Measurements from ENCODE around the gene RPUSD1. TPM values are rescaled to one million over a fixed set of nuclear protein-coding genes. Genes with fewer than 3 reads are reported as not detected.

Gene RPUSD1
- polyA plus RNA-seq, 2 of the 4 experiments (the other 2 are of a cell fraction) = 10.6 to 29.3 TPM

- CTCF ChIA-PET = interaction anchor here (0.8 to 5.0 kb wide), 8 partner anchors 11 to 392 kb away, joined by 3 to 32 read pairs (median 4); no protein-coding TSS in a partner anchor
- no peak for DNase-seq (ENCODE audit: low read depth in 1 of 2, low spot score in 1 of 2)
- TF ChIP-seq EHMT2 (IDR thresholded peaks at IDR 0.05; ENCODE audit: low read depth) (no peak), HOXA7 (CRISPR knock-in tag; IDR thresholded peaks at IDR 0.05) (no peak), FOSL2 (IDR thresholded peaks at IDR 0.05) (no peak), FOSL2 (CRISPR knock-in tag; IDR thresholded peaks at IDR 0.05) (no peak), TP53 (CRISPR knock-in tag; IDR thresholded peaks at IDR 0.05) (no peak), MAZ (IDR thresholded peaks at IDR 0.05; ENCODE audit: borderline replicate concordance, low read depth, low read length) (no peak), CBX2 (IDR thresholded peaks at IDR 0.05; ENCODE audit: borderline replicate concordance, low read depth) (no peak), POLR2AphosphoS2 (conservative IDR thresholded peaks at IDR 0.05; ENCODE audit: low read length) (no peak), FOXS1 (CRISPR knock-in tag; IDR thresholded peaks at IDR 0.05) (no peak), ZC3H11A (IDR thresholded peaks at IDR 0.05) (no peak), EP300 (IDR thresholded peaks at IDR 0.05) (no peak)
- 74% methylated on average over 12 of the region's 22 CpGs for WGBS (ENCODE audit: missing lambda C conversion rate)
- no peak overlapping the region for H3K4me3 ChIP-seq
- H3K9me3 ChIP-seq = no peaks in the 10 kb centered on the region
- H3K4me1 ChIP-seq = peaks cover 16% of the 10 kb centered on the region
- POLR2A ChIA-PET = interaction anchor here (1.4 kb wide), 1 partner anchor 13 kb away, joined by 4 read pairs; the partner anchor contains the start of genes CHTF18 and RPUSD1
- no peak overlapping the region for H3K27ac ChIP-seq
- no peak for FAIRE-seq
- no peak overlapping the region for H3K4me2 ChIP-seq
- ATAC-seq = peak; percentile 1 to 6; a peak in 3 of 6 replicates
Observed at GRCh38 chr16:801584-802363, 13.6 kb upstream of the RPUSD1 start.

DNA sequence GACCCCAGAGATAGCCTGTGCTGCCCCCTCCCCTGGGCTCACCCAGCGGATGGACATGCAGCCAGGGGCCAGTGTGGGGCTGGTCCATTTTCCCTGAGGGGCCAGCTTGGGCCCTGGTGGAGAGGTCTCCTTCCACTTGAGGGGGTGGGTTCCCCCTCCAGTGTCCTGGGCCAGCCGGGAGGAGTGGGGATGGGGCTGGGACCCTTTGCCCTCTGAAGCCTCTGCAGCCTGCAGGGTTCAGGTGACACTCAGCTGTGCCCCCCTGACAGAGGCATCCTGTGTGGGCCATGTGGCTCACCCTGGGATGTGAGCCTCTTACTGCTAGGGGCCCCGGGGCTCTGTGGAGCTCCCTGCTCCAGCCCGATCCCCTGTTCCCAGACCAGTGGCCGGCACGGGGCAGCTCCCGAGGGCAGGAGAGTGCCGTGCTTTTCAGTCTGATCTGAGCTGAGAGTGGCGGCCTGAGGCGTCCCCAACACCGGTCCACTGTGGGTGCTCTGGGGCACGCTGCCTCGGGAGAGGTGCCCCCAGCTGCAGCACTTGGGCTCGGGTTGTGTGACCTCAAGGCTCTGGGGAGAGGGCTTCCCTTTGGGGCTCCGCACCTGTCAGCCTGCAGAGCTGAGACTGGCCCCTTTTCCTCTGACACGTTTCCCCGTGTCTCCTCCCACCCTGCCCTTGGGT lies 12.8 kb upstream of the RPUSD1 start:
- Histone ChIP-seq H3K9me3 (no peaks in the 10 kb centered on the region), H3K4me3 (no peak overlapping the region), H3K27ac (no peak overlapping the region), H3K4me1 (peaks cover 21% of the 10 kb centered on the region), H3K4me2 (peak overlapping the region; percentile 73; the same call in 1 of the 3 replicates)
- no peak for DNase-seq (ENCODE audit: low read depth in 1 of 2, low spot score in 1 of 2)
- TF ChIP-seq PBX3 (IDR thresholded peaks at IDR 0.05) (peak; percentile 69), HOXB5 (CRISPR knock-in tag; IDR thresholded peaks at IDR 0.05) (no peak)
- peak; percentile 5 to 50; a peak in 4 of 6 replicates for ATAC-seq
- no peak for FAIRE-seq
- CTCF ChIA-PET = interaction anchor here (0.6 to 2.3 kb wide), 9 partner anchors 12 to 393 kb away, joined by 3 to 6 read pairs (median 4); no protein-coding TSS in a partner anchor
- POLR2A ChIA-PET = interaction anchor here (1.4 kb wide), 1 partner anchor 13 kb away, joined by 4 read pairs; the partner anchor contains the start of genes CHTF18 and RPUSD1
- 54% methylated on average over 3 of the region's 17 CpGs for WGBS (ENCODE audit: missing lambda C conversion rate)

DNA sequence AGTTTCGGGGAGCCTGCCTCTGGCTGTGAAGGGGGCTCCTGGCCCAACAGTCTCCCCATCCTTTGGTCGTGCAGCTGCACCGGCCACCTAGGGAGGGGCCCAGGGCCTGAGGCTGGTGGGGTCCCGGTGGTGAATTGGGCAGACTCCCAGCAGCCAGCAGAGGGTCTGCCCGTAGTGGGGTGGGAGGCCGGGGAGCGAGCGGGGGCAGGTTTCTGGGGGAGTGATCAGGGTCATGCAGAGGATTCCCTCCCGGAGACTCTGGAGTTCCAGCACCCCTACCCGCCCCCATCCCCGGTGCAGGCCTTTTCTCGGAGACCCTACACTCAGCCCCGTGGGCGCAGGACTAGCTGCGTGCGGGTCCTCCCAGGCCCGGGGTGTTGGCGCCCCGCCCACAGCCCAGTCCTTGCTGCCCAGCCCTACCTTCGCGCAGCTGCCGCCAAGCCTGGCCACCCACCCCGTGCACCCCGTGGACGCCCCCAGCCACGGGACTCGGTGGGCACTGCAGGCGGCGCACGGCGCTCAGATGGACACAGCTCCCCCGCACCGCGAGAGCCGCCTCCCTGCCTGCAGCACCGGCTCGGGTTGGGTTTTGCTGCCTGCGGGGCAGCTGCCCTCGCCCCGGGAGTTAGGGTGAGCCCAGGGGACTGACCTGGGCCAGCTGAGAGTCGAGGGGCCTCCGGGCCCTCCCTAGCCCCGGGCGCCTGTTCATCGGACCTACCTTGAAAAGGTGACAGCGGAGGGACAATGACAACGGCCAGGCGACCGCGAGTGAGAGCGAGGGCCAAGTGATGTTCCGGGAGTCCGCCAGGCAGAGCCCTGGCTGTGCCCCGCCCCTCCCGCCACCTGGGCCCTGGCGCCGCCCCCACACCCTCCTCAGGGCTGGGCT lies 12.0 kb upstream of the RPUSD1 start, which contains the start of gene GNG13:
Gene GNG13, minus strand, starts transcription at position 787 of the 886 bp plus-strand sequence. CDS start 1,657 bp downstream, outside the sequence.
- TF ChIP-seq TFCP2L1 (CRISPR knock-in tag; IDR thresholded peaks at IDR 0.05) = no peak
- 0 out of 5 replicates have a peak, but pooled peaks of 1 of the 2 experiments have one; percentile 10 for TF ChIP-seq JUN (IDR thresholded peaks at IDR 0.05)
- ATAC-seq = peak; percentile 22 to 35; a peak in 5 of 6 replicates
- DNase-seq (ENCODE audit: low read depth in 1 of 2, low spot score in 1 of 2) = no peak
- Histone ChIP-seq H3K4me1 (peaks cover 27% of the 10 kb centered on the region), H3K4me2 (peak within 1 kb of the TSS; percentile 73), H3K27ac (peak within 1 kb of the TSS in 1 of 2 experiments; percentile 42; a peak in 1 of 6 replicates), H3K4me3 (no peak within 1 kb of the TSS), H3K9me3 (no peaks in the 10 kb centered on the region)
- ChIA-PET POLR2A (interaction anchor here (1.4 kb wide), 1 partner anchor 12 kb away, joined by 4 read pairs; the partner anchor contains the start of genes CHTF18 and RPUSD1), CTCF (interaction anchor here (0.6 to 2.3 kb wide), 8 partner anchors 12 to 303 kb away, joined by 3 to 7 read pairs (median 5); partner anchors contain the start of genes CHTF18 and RPUSD1)
- 21% methylated on average over 17 of the region's 57 CpGs for WGBS (ENCODE audit: missing lambda C conversion rate)
- no peak for FAIRE-seq
